Measurements from ENCODE around the gene OSER1. TPM values are rescaled to one million over a fixed set of nuclear protein-coding genes. Genes with fewer than 3 reads are reported as not detected.

Gene OSER1
- polyA plus RNA-seq, 3 donors = 42.3 to 89.1 (median 45.1) TPM

- Mint-ChIP-seq H3K4me1 (peaks cover 24% of the 10 kb centered on the region), H3K9me3 (peaks cover 0 to 1% (median 0%) of the 10 kb centered on the region in 7 donors), H3K4me3 (no peak overlapping the region), H3K27ac (no peak overlapping the region), H3K27me3 (ENCODE audit: low read depth in 3 of 3) (peaks cover 3 to 9% (median 5%) of the 10 kb centered on the region in 3 donors), H3K36me3 (peaks cover 0 to 5% of the 10 kb centered on the region in 2 donors)
- Histone ChIP-seq H2AFZ (ENCODE audit: insufficient read depth, low read depth, low read length, poor library complexity, severe bottlenecking) (no peak overlapping the region), H3K4me2 (replicated peaks; ENCODE audit: extremely low read depth, low read length, poor library complexity, severe bottlenecking) (no peak overlapping the region), H3K9ac (ENCODE audit: insufficient read depth, low read length, poor library complexity, severe bottlenecking) (no peak overlapping the region), H3K4me1 (ENCODE audit: control insufficient read depth in 1 of 2, insufficient read depth in 2 of 2, low read length in 2 of 2) (peaks cover 4 to 9% of the 10 kb centered on the region in 2 donors), H3K79me2 (ENCODE audit: insufficient read depth, low read length) (no peaks in the 10 kb centered on the region), H3K27me3 (ENCODE audit: control insufficient read depth in 2 of 2, insufficient read depth in 2 of 2, low read length in 2 of 2) (no peaks in the 10 kb centered on the region), H3K27ac (ENCODE audit: low read depth in 1 of 2, low read length in 2 of 2) (no peak overlapping the region), H3K9me3 (replicated peaks in 1 of 2; ENCODE audit: control insufficient read depth in 1 of 2, insufficient read depth in 1 of 2, low read length in 2 of 2) (no peaks in the 10 kb centered on the region), H4K20me1 (ENCODE audit: insufficient read depth, low read length) (no peaks in the 10 kb centered on the region), H3K36me3 (replicated peaks in 1 of 2; ENCODE audit: control insufficient read depth in 1 of 2, insufficient read depth in 2 of 2, low read length in 2 of 2) (no peaks in the 10 kb centered on the region), H3K4me3 (replicated peaks in 1 of 3; ENCODE audit: low read depth in 2 of 3, low read length in 3 of 3) (no peak overlapping the region)
- TF ChIP-seq CTCF (IDR thresholded peaks at IDR 0.05) = no peak
- no peak for DNase-seq
- intact Hi-C loops (cut with micrococcal nuclease) = loop anchor here (10.0 kb wide), 2 partner anchors 515 to 645 kb away; no protein-coding TSS in a partner anchor
- 91% methylated on average over 5 of the region's 6 CpGs for WGBS (ENCODE audit: insufficient coverage)
These were observed 9.2 kb upstream of the OSER1 start for GRCh38 chr20:44219791-44220190.

- Mint-ChIP-seq H3K36me3 (peaks cover 0 to 5% of the 10 kb centered on the region in 2 donors), H3K4me3 (no peak overlapping the region), H3K4me1 (peaks cover 24% of the 10 kb centered on the region), H3K27me3 (ENCODE audit: low read depth in 3 of 3) (peaks cover 3 to 9% (median 5%) of the 10 kb centered on the region in 3 donors), H3K9me3 (no peaks in the 10 kb centered on the region), H3K27ac (no peak overlapping the region)
- no peak overlapping the region for H3K9ac ChIP-seq (ENCODE audit: insufficient read depth, low read length, poor library complexity, severe bottlenecking)
- H2AFZ ChIP-seq (ENCODE audit: insufficient read depth, low read depth, low read length, poor library complexity, severe bottlenecking) = no peak overlapping the region
- whole genome bisulfite sequencing (ENCODE audit: insufficient coverage) = 80% methylated on average over 4 of the region's 5 CpGs
- H3K36me3 ChIP-seq (replicated peaks in 1 of 2; ENCODE audit: control insufficient read depth in 1 of 2, insufficient read depth in 2 of 2, low read length in 2 of 2) = no peaks in the 10 kb centered on the region
- H3K9me3 ChIP-seq (replicated peaks in 1 of 2; ENCODE audit: control insufficient read depth in 1 of 2, insufficient read depth in 1 of 2, low read length in 2 of 2) = no peaks in the 10 kb centered on the region
- peaks cover 4 to 9% of the 10 kb centered on the region in 2 donors for H3K4me1 ChIP-seq (ENCODE audit: control insufficient read depth in 1 of 2, insufficient read depth in 2 of 2, low read length in 2 of 2)
- TF ChIP-seq CTCF (IDR thresholded peaks at IDR 0.05) = no peak
- H3K4me2 ChIP-seq (replicated peaks; ENCODE audit: extremely low read depth, low read length, poor library complexity, severe bottlenecking) = no peak overlapping the region
- intact Hi-C loops (cut with micrococcal nuclease) = loop anchor here (10.0 kb wide), 2 partner anchors 516 to 646 kb away; no protein-coding TSS in a partner anchor
- no peaks in the 10 kb centered on the region for H4K20me1 ChIP-seq (ENCODE audit: insufficient read depth, low read length)
- no peak overlapping the region for H3K27ac ChIP-seq (ENCODE audit: low read depth in 1 of 2, low read length in 2 of 2)
- no peaks in the 10 kb centered on the region for H3K27me3 ChIP-seq (ENCODE audit: control insufficient read depth in 2 of 2, insufficient read depth in 2 of 2, low read length in 2 of 2)
- H3K79me2 ChIP-seq (ENCODE audit: insufficient read depth, low read length) = no peaks in the 10 kb centered on the region
- H3K4me3 ChIP-seq (replicated peaks in 1 of 3; ENCODE audit: low read depth in 2 of 3, low read length in 3 of 3) = no peak overlapping the region
- DNase-seq = no peak
These were observed 8.7 kb upstream of the OSER1 start for GRCh38 chr20:44219170-44219730.
